ENCODE measurements around the gene RNF207. TPM values are rescaled to one million over a fixed set of nuclear protein-coding genes. Genes with fewer than 3 reads are reported as not detected.
"Not testable (repeated sequence)": the region's sequence is repeated elsewhere in the genome, so short reads cannot be mapped to it uniquely, and the experiment has no call there.

The RNF207 gene
- total and polyA plus RNA-seq, 4 donors: 3.3 to 13.7 (median 5.8) TPM

DNA sequence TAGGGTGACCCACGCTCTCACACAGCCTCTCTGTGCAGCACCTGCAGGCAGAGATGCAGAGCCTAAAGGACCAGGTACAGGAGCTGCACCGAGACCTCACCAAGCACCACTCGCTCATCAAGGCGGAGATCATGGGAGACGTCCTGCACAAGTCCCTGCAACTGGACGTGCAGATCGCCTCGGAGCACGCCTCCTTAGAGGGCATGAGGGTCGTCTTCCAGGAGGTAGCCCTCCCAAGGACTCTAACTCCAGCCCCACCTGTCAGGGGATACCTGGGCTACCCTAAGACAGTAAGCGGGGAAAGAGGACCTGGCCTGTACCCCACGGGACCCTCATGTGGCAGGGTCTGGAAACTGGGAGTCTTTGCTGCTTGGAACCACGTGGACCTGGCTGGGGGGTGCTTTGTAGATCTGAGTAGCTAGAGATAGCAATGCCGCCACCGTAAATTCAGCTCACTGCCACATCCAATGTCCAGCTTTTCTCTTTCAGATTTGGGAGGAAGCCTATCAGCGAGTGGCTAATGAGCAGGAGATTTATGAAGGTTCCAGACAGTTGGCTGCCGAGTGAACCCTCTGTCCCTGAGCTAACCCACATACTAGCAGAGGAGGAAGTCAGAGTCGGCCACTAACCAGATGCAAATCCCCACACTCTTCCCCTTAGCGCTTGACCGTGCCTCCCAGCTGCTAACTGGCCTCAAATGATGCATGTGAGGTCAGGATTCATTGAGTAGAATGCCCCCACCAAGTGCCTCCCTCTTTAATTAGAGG lies 6.5 kb downstream of the RNF207 start:
- Histone ChIP-seq H3K27me3 (ENCODE audit: control insufficient read depth in 4 of 4, insufficient read depth in 4 of 4, low read length in 3 of 4) (no peaks in the 10 kb centered on the region), H3K9ac (ENCODE audit: low read depth in 1 of 2, low read length in 2 of 2) (no peak overlapping the region), H3K4me3 (ENCODE audit: low read depth in 1 of 3, low read length in 3 of 3) (no peak overlapping the region), H3K4me1 (ENCODE audit: control insufficient read depth in 4 of 4, insufficient read depth in 4 of 4, low read length in 3 of 4) (peaks cover 0 to 3% (median 0%) of the 10 kb centered on the region in 4 donors), H3K27ac (ENCODE audit: low read depth in 1 of 2, low read length in 2 of 2) (no peak overlapping the region), H3K36me3 (ENCODE audit: control insufficient read depth in 4 of 4, insufficient read depth in 3 of 4, low read depth in 1 of 4, low read length in 3 of 4) (peaks cover 0 to 19% (median 7%) of the 10 kb centered on the region in 4 donors), H3K9me3 (ENCODE audit: control insufficient read depth in 4 of 4, low read length in 3 of 4) (no peaks in the 10 kb centered on the region)
- 86% methylated on average over 20 of the region's 20 CpGs for WGBS
- TF ChIP-seq RAD21 (IDR thresholded peaks at IDR 0.05) (no peak), HNF4G (IDR thresholded peaks at IDR 0.05) (no peak), SP1 (IDR thresholded peaks at IDR 0.05) (no peak), RXRA (IDR thresholded peaks at IDR 0.05) (no peak), FOXA1 (IDR thresholded peaks at IDR 0.05) (no peak), TAF1 (conservative IDR thresholded peaks at IDR 0.05) (no peak), GABPA (IDR thresholded peaks at IDR 0.05 in 1 of 2, conservative IDR thresholded peaks at IDR 0.05 in 1 of 2) (no peak), HNF4A (conservative IDR thresholded peaks at IDR 0.05) (no peak), EGR1 (IDR thresholded peaks at IDR 0.05; ENCODE audit: low read depth in 2 of 2) (no peak), YY1 (IDR thresholded peaks at IDR 0.05) (no peak), NR2F2 (IDR thresholded peaks at IDR 0.05) (no peak), JUND (IDR thresholded peaks at IDR 0.05) (no peak)
- TF ChIP-seq, protein P1, sequence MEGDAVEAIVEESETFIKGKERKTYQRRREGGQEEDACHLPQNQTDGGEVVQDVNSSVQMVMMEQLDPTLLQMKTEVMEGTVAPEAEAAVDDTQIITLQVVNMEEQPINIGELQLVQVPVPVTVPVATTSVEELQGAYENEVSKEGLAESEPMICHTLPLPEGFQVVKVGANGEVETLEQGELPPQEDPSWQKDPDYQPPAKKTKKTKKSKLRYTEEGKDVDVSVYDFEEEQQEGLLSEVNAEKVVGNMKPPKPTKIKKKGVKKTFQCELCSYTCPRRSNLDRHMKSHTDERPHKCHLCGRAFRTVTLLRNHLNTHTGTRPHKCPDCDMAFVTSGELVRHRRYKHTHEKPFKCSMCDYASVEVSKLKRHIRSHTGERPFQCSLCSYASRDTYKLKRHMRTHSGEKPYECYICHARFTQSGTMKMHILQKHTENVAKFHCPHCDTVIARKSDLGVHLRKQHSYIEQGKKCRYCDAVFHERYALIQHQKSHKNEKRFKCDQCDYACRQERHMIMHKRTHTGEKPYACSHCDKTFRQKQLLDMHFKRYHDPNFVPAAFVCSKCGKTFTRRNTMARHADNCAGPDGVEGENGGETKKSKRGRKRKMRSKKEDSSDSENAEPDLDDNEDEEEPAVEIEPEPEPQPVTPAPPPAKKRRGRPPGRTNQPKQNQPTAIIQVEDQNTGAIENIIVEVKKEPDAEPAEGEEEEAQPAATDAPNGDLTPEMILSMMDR (IDR thresholded peaks at IDR 0.05; ENCODE audit: low read depth, low read length, missing input control): no peak
- TF ChIP-seq, protein P2, sequence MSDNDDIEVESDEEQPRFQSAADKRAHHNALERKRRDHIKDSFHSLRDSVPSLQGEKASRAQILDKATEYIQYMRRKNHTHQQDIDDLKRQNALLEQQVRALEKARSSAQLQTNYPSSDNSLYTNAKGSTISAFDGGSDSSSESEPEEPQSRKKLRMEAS (IDR thresholded peaks at IDR 0.05): no peak
- TF ChIP-seq, protein P3, sequence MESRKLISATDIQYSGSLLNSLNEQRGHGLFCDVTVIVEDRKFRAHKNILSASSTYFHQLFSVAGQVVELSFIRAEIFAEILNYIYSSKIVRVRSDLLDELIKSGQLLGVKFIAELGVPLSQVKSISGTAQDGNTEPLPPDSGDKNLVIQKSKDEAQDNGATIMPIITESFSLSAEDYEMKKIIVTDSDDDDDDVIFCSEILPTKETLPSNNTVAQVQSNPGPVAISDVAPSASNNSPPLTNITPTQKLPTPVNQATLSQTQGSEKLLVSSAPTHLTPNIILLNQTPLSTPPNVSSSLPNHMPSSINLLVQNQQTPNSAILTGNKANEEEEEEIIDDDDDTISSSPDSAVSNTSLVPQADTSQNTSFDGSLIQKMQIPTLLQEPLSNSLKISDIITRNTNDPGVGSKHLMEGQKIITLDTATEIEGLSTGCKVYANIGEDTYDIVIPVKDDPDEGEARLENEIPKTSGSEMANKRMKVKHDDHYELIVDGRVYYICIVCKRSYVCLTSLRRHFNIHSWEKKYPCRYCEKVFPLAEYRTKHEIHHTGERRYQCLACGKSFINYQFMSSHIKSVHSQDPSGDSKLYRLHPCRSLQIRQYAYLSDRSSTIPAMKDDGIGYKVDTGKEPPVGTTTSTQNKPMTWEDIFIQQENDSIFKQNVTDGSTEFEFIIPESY (IDR thresholded peaks at IDR 0.05): no peak
- DNase-seq (ENCODE audit: low spot score): no peak

DNA sequence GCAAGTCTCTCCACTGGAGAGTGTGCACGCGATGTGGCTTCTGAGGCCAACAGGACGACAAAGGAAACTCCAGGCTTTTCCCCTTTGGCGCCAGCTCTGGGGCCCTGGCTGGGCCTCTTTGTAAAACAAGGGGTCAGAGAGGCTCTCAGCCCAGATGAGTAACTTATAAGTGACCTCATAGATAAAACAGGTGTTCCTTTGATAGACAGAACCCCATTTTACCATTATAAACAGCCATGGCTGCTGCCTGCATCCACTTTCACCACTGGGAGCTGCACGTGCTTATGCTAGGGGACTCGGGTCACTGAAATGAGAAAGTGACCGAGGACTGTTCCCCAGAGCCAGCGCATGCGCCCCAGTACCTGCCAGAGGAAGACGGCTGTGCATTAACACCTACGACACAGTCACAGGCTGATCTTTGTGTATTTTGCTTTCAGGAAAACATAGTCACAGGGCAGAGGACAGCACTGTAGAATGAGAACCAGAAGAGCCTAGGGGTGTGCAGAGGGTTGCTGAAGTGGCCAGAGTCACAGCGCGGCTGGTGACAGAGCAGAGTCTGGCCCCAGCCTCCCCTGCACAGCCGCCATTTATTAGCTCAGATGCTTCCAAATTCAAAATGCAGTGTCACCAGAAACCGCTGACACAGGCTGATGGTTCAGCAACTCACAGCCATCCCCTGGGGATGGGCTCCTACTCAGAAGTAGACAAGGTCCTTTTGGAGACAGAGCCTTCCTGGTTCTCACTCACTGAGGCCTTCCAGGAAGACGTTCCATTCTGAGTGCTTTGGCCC lies 12.7 kb downstream of the RNF207 start:
- H3K9ac ChIP-seq (ENCODE audit: low read depth in 1 of 2, low read length in 2 of 2): no peak overlapping the region
- H3K9me3 ChIP-seq (ENCODE audit: control insufficient read depth in 4 of 4, low read length in 3 of 4): no peaks in the 10 kb centered on the region
- no peaks in the 10 kb centered on the region for H3K27me3 ChIP-seq (ENCODE audit: control insufficient read depth in 4 of 4, insufficient read depth in 4 of 4, low read length in 3 of 4)
- DNase-seq (ENCODE audit: low spot score): no peak
- H3K4me3 ChIP-seq (ENCODE audit: low read depth in 1 of 3, low read length in 3 of 3): no peak overlapping the region
- peaks cover 0 to 14% (median 3%) of the 10 kb centered on the region in 4 donors for H3K36me3 ChIP-seq (ENCODE audit: control insufficient read depth in 4 of 4, insufficient read depth in 3 of 4, low read depth in 1 of 4, low read length in 3 of 4)
- no peaks in the 10 kb centered on the region for H3K4me1 ChIP-seq (ENCODE audit: control insufficient read depth in 4 of 4, insufficient read depth in 4 of 4, low read length in 3 of 4)
- TF ChIP-seq, protein P4, sequence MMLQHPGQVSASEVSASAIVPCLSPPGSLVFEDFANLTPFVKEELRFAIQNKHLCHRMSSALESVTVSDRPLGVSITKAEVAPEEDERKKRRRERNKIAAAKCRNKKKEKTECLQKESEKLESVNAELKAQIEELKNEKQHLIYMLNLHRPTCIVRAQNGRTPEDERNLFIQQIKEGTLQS (IDR thresholded peaks at IDR 0.05): no peak
- TF ChIP-seq, protein P5, sequence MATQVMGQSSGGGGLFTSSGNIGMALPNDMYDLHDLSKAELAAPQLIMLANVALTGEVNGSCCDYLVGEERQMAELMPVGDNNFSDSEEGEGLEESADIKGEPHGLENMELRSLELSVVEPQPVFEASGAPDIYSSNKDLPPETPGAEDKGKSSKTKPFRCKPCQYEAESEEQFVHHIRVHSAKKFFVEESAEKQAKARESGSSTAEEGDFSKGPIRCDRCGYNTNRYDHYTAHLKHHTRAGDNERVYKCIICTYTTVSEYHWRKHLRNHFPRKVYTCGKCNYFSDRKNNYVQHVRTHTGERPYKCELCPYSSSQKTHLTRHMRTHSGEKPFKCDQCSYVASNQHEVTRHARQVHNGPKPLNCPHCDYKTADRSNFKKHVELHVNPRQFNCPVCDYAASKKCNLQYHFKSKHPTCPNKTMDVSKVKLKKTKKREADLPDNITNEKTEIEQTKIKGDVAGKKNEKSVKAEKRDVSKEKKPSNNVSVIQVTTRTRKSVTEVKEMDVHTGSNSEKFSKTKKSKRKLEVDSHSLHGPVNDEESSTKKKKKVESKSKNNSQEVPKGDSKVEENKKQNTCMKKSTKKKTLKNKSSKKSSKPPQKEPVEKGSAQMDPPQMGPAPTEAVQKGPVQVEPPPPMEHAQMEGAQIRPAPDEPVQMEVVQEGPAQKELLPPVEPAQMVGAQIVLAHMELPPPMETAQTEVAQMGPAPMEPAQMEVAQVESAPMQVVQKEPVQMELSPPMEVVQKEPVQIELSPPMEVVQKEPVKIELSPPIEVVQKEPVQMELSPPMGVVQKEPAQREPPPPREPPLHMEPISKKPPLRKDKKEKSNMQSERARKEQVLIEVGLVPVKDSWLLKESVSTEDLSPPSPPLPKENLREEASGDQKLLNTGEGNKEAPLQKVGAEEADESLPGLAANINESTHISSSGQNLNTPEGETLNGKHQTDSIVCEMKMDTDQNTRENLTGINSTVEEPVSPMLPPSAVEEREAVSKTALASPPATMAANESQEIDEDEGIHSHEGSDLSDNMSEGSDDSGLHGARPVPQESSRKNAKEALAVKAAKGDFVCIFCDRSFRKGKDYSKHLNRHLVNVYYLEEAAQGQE (IDR thresholded peaks at IDR 0.05): no peak
- TF ChIP-seq TAF1 (conservative IDR thresholded peaks at IDR 0.05): no peak
- TF ChIP-seq NR2F2 (IDR thresholded peaks at IDR 0.05): no peak
- H3K27ac ChIP-seq (ENCODE audit: low read depth in 1 of 2, low read length in 2 of 2): no peak overlapping the region
- 91% methylated on average over 16 of the region's 16 CpGs for WGBS

DNA sequence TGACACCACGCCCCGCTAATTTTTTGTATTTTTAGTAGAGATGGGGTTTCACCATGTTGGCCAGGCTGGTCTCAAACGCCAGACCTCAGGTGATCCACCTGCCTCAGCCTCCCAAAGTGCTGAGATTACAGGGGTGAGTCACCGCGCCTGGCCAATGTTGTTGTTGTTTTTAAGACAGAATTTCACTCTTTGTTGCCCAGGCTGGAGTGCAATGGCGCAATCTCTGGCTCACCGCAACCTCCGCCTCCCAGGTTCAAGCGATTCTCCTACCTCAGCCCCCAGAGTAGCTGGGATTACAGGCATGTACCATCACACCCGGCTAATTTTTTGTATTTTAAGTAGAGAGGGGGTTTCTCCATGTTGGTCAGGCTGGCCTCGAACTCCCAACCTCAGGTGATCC lies 13.7 kb downstream of the RNF207 start:
- not testable (repeated sequence) for H3K9me3 ChIP-seq (ENCODE audit: control insufficient read depth in 4 of 4, low read length in 3 of 4); H3K9ac ChIP-seq (ENCODE audit: low read depth in 1 of 2, low read length in 2 of 2); H3K4me3 ChIP-seq (ENCODE audit: low read depth in 1 of 3, low read length in 3 of 3); H3K27me3 ChIP-seq (ENCODE audit: control insufficient read depth in 4 of 4, insufficient read depth in 4 of 4, low read length in 3 of 4); DNase-seq (ENCODE audit: low spot score); H3K4me1 ChIP-seq (ENCODE audit: control insufficient read depth in 4 of 4, insufficient read depth in 4 of 4, low read length in 3 of 4); H3K27ac ChIP-seq (ENCODE audit: low read depth in 1 of 2, low read length in 2 of 2)
- peaks cover 0 to 25% (median 13%) of the 10 kb centered on the region in 4 donors for H3K36me3 ChIP-seq (ENCODE audit: control insufficient read depth in 4 of 4, insufficient read depth in 3 of 4, low read depth in 1 of 4, low read length in 3 of 4)
- WGBS: 94% methylated on average over 11 of the region's 11 CpGs
